ENCODE data around the gene SLC35F2. TPM values are rescaled to one million over a fixed set of nuclear protein-coding genes. Genes with fewer than 3 reads are reported as not detected.
"Not testable (repeated sequence)": the region's sequence is repeated elsewhere in the genome, so short reads cannot be mapped to it uniquely, and the experiment has no call there.

The SLC35F2 gene
- total RNA-seq, 1 donor from 2014 or later, result 69.4 TPM

- DNase-seq (ENCODE audit: low read depth), result no peak
Observed at GRCh38 chr11:107789767-107790166, 68.8 kb downstream of the SLC35F2 start.

GRCh38 chr11:107787733-107788132 lies 70.9 kb downstream of the SLC35F2 start:
- no peak for DNase-seq (ENCODE audit: low read depth)

- peak; percentile 89 for DNase-seq (ENCODE audit: low read depth)
Observed at GRCh38 chr11:107785401-107785800, 73.2 kb downstream of the SLC35F2 start.

GRCh38 chr11:107783121-107783520 lies 75.5 kb downstream of the SLC35F2 start:
- DNase-seq (ENCODE audit: low read depth), result no peak

GRCh38 chr11:107780775-107781174 lies 77.8 kb downstream of the SLC35F2 start:
- no peak for DNase-seq (ENCODE audit: low read depth)

GRCh38 chr11:107780136-107780535 lies 78.5 kb downstream of the SLC35F2 start:
- DNase-seq (ENCODE audit: low read depth), result peak; percentile 90

GRCh38 chr11:107778839-107779517 lies 79.6 kb downstream of the SLC35F2 start:
- no peak for DNase-seq (ENCODE audit: low read depth)

- DNase-seq (ENCODE audit: low read depth), result no peak
Observed at GRCh38 chr11:107777110-107777509, 81.5 kb downstream of the SLC35F2 start.

GRCh38 chr11:107776062-107776461 lies 82.5 kb downstream of the SLC35F2 start:
- no peak for DNase-seq (ENCODE audit: low read depth)

GRCh38 chr11:107770551-107770951 lies 88.0 kb downstream of the SLC35F2 start:
- DNase-seq (ENCODE audit: low read depth), result peak; percentile 38

- peak; percentile 70 for DNase-seq (ENCODE audit: low read depth)
Observed at GRCh38 chr11:107769189-107769588, 89.4 kb downstream of the SLC35F2 start.

GRCh38 chr11:107758719-107759355 lies 99.8 kb downstream of the SLC35F2 start:
- not testable (repeated sequence) for DNase-seq (ENCODE audit: low read depth)

GRCh38 chr11:107757661-107758060 lies 100.9 kb downstream of the SLC35F2 start:
- no peak for DNase-seq (ENCODE audit: low read depth)

- DNase-seq (ENCODE audit: low read depth), result no peak
Observed at GRCh38 chr11:107756553-107756952, 102.0 kb downstream of the SLC35F2 start.

- no peak for DNase-seq (ENCODE audit: low read depth)
Observed at GRCh38 chr11:107752949-107753822, 105.4 kb downstream of the SLC35F2 start.

- no peak for DNase-seq (ENCODE audit: low read depth)
Observed at GRCh38 chr11:107752508-107752907, 106.1 kb downstream of the SLC35F2 start.

GRCh38 chr11:107751082-107751481 lies 107.5 kb downstream of the SLC35F2 start:
- no peak for DNase-seq (ENCODE audit: low read depth)

GRCh38 chr11:107750313-107750712 lies 108.3 kb downstream of the SLC35F2 start:
- DNase-seq (ENCODE audit: low read depth), result no peak

GRCh38 chr11:107747622-107748021 lies 111.0 kb downstream of the SLC35F2 start:
- no peak for DNase-seq (ENCODE audit: low read depth)

GRCh38 chr11:107744736-107745135 lies 113.9 kb downstream of the SLC35F2 start:
- no peak for DNase-seq (ENCODE audit: low read depth)

- no peak for DNase-seq (ENCODE audit: low read depth)
Observed at GRCh38 chr11:107743191-107743590, 115.4 kb downstream of the SLC35F2 start.

GRCh38 chr11:107741044-107741823 lies 117.4 kb downstream of the SLC35F2 start:
- peak; percentile 40 for DNase-seq (ENCODE audit: low read depth)
